PC-9 (cell line): ENCODE data around the gene DOP1A.

ENCODE experiments used
- EZH2 ChIP-seq: fragments of 200-600 bp; sonication (generic); IDR thresholded peaks from 2 replicates; pipeline ENCODE4 v1.8.0; 2017; ENCODE audit warnings: antibody characterized with exemption, low read depth
- TF ChIP-seq, protein P1 (sequence below): fragments of 200-600 bp; sonication (generic); conservative IDR thresholded peaks from 2 replicates; pipeline ENCODE4 v1.6.1; 2017; ENCODE audit warnings: mixed run types, antibody characterized with exemption, mild to moderate bottlenecking, moderate library complexity

DNA sequence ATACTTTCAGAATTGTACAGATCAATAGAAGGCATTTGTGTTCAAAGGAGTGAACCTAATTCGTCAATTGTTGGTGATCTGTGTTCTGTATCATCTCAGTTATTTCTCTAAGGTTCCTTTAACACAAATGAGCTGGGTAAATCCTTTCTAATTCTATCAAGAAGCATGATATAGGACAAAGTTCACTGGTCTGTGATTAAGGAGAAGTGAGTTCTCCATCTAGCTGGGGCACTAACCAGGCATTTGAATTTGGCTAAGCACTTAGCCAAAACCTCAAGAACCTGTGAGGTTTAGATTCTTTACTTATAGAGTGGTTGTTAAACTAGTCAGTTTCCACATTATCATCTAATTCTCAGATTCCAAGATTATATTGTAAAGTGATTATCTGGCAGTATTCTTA is 50.3 kb downstream of the DOP1A start:
- TF ChIP-seq, protein P1, sequence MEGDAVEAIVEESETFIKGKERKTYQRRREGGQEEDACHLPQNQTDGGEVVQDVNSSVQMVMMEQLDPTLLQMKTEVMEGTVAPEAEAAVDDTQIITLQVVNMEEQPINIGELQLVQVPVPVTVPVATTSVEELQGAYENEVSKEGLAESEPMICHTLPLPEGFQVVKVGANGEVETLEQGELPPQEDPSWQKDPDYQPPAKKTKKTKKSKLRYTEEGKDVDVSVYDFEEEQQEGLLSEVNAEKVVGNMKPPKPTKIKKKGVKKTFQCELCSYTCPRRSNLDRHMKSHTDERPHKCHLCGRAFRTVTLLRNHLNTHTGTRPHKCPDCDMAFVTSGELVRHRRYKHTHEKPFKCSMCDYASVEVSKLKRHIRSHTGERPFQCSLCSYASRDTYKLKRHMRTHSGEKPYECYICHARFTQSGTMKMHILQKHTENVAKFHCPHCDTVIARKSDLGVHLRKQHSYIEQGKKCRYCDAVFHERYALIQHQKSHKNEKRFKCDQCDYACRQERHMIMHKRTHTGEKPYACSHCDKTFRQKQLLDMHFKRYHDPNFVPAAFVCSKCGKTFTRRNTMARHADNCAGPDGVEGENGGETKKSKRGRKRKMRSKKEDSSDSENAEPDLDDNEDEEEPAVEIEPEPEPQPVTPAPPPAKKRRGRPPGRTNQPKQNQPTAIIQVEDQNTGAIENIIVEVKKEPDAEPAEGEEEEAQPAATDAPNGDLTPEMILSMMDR = no peak
- no peak for TF ChIP-seq EZH2
